Measurements from ENCODE around the gene MIGA1.

Gene MIGA1

DNA sequence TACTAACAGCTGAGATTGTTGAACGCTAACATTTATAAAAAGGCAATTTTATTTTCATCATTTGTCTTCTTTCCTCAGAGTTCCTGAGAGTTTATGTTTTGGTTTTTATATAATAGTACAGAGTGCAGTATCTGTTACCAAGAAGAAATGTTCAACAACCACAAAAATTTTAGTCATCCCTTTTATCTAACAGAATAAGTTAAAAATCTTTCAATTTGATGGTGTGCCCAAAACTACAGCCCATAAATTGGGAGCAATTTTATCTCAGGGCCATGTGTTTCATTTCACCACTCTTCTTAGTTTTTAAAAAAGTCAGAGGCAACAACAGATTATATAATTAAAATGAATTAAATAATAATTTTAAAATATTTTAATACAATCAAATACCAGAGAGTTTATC is 146.1 kb downstream of the MIGA1 start:
- Histone ChIP-seq H2BK5ac (ENCODE audit: low read depth, low read length, poor library complexity, severe bottlenecking) (no peak overlapping the region), H2BK12ac (ENCODE audit: low read length in 2 of 2) (no peak overlapping the region), H3K4me3 (ENCODE audit: insufficient read depth in 1 of 2, low read depth in 1 of 2, low read length in 2 of 2) (no peak overlapping the region), H2BK15ac (ENCODE audit: low read depth, poor library complexity, severe bottlenecking) (no peak overlapping the region), H3K27me3 (ENCODE audit: control insufficient read depth in 1 of 2, insufficient read depth in 1 of 2, low read length in 2 of 2) (no peaks in the 10 kb centered on the region), H3K4me1 (ENCODE audit: control insufficient read depth, insufficient read depth, low read depth, low read length) (peaks cover 2% of the 10 kb centered on the region), H2AK5ac (ENCODE audit: low read length, severe bottlenecking) (no peak overlapping the region), H3K27ac (ENCODE audit: low read length, poor library complexity, severe bottlenecking) (no peak overlapping the region), H3K9ac (ENCODE audit: low read length) (peak overlapping the region; percentile 60), H3K36me3 (ENCODE audit: control insufficient read depth in 1 of 2, insufficient read depth in 2 of 2, low read depth in 1 of 2, low read length in 2 of 2) (peaks cover 11 to 56% of the 10 kb centered on the region in 2 experiments), H3K23ac (ENCODE audit: low read length in 2 of 2) (no peak overlapping the region), H3K4me2 (ENCODE audit: low read length, poor library complexity, severe bottlenecking) (no peak overlapping the region), H4K91ac (ENCODE audit: low read length) (no peak overlapping the region), H2AFZ (ENCODE audit: low read depth, low read length) (no peak overlapping the region), H3K14ac (ENCODE audit: low read length in 2 of 2) (no peak overlapping the region), H3K79me1 (replicated peaks; ENCODE audit: low read length, poor library complexity, severe bottlenecking) (peaks cover 6% of the 10 kb centered on the region), H4K8ac (ENCODE audit: low read length) (no peak overlapping the region), H2BK120ac (ENCODE audit: low read depth, low read length) (no peak overlapping the region), H3K18ac (ENCODE audit: low read depth in 1 of 2, low read length in 2 of 2) (no peak overlapping the region), H3K4ac (ENCODE audit: low read depth in 1 of 2, low read length in 2 of 2) (no peak overlapping the region), H3K9me3 (ENCODE audit: control insufficient read depth, low read length) (no peaks in the 10 kb centered on the region)
- no peak for DNase-seq
- no CpG with 5 or more reads among the region's 1 CpG for WGBS

DNA sequence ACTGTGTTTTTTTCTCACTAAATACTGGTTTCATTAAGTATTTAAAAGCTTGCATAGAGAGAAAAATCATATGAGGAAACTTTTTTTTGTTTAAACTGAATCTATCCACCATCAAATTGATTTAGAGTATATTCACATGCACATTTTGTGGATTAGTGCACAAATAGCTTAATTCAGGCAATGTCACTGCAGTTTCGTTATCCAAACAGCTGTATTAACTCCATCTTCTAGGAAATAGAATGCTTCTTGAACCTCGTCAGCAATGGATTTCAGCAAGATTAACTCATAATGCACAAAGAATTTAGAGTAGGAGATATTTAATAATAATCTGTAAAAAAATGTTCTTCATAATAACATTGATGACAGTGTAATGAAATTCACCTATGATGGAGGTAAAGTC is 146.5 kb downstream of the MIGA1 start:
- Histone ChIP-seq H4K91ac (ENCODE audit: low read length) (no peak overlapping the region), H3K4me1 (ENCODE audit: control insufficient read depth, insufficient read depth, low read depth, low read length) (peaks cover 2% of the 10 kb centered on the region), H3K4me3 (ENCODE audit: insufficient read depth in 1 of 2, low read depth in 1 of 2, low read length in 2 of 2) (no peak overlapping the region), H2BK15ac (ENCODE audit: low read depth, poor library complexity, severe bottlenecking) (no peak overlapping the region), H2BK12ac (ENCODE audit: low read length in 2 of 2) (no peak overlapping the region), H3K4me2 (ENCODE audit: low read length, poor library complexity, severe bottlenecking) (no peak overlapping the region), H4K8ac (ENCODE audit: low read length) (no peak overlapping the region), H3K9me3 (ENCODE audit: control insufficient read depth, low read length) (no peaks in the 10 kb centered on the region), H3K14ac (ENCODE audit: low read length in 2 of 2) (no peak overlapping the region), H3K18ac (ENCODE audit: low read depth in 1 of 2, low read length in 2 of 2) (no peak overlapping the region), H3K4ac (ENCODE audit: low read depth in 1 of 2, low read length in 2 of 2) (no peak overlapping the region), H3K27ac (ENCODE audit: low read length, poor library complexity, severe bottlenecking) (no peak overlapping the region), H3K36me3 (ENCODE audit: control insufficient read depth in 1 of 2, insufficient read depth in 2 of 2, low read depth in 1 of 2, low read length in 2 of 2) (peaks cover 11 to 58% of the 10 kb centered on the region in 2 experiments), H3K9ac (ENCODE audit: low read length) (no peak overlapping the region), H2BK120ac (ENCODE audit: low read depth, low read length) (no peak overlapping the region), H3K27me3 (ENCODE audit: control insufficient read depth in 1 of 2, insufficient read depth in 1 of 2, low read length in 2 of 2) (no peaks in the 10 kb centered on the region), H2AFZ (ENCODE audit: low read depth, low read length) (no peak overlapping the region), H2AK5ac (ENCODE audit: low read length, severe bottlenecking) (no peak overlapping the region), H2BK5ac (ENCODE audit: low read depth, low read length, poor library complexity, severe bottlenecking) (no peak overlapping the region), H3K79me1 (replicated peaks; ENCODE audit: low read length, poor library complexity, severe bottlenecking) (peaks cover 8% of the 10 kb centered on the region), H3K23ac (ENCODE audit: low read length in 2 of 2) (no peak overlapping the region)
- WGBS: no CpG with 5 or more reads among the region's 2 CpGs
- no peak for DNase-seq

DNA sequence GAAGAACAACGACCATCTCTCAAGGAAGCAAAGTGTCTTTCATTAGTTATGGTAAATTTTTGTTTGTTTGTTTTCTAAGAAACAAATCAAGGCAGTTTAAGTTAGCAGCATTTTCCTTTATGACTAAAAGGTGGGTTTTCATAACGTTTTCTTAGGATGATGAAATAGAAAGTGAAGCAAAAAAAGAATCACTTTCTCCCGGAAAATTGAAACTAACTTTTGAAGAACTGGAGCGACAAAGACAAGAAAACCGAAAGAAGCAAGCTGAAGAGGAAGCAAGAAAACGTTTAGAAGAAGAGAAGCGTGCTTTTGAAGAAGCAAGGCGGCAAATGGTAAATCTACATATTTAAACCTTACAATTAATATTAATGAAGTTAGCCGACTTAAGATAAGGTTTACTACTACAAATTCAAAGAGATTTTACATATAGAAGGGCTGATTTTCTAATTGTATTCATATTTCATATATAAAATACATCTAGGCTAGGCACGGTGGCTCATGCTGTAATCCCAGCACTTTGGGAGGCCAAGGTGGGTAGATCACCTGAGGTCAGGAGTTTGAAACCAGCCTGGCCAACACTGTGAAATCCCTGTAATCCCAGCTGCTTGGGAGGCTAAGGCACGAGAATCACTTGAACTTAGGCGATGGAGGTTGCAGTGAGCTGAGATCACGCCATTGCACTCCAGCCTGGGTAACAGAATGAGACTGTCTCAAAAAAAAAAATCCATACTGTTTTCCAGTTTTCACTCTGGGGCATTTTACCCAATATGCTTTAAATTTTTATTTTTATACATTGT is 147.3 kb downstream of the MIGA1 start:
- H3K18ac ChIP-seq (ENCODE audit: low read depth in 1 of 2, low read length in 2 of 2): no peak overlapping the region
- H3K79me1 ChIP-seq (replicated peaks; ENCODE audit: low read length, poor library complexity, severe bottlenecking): peaks cover 4% of the 10 kb centered on the region
- no peaks in the 10 kb centered on the region for H3K9me3 ChIP-seq (ENCODE audit: control insufficient read depth, low read length)
- no peak overlapping the region for H2BK120ac ChIP-seq (ENCODE audit: low read depth, low read length)
- no peak overlapping the region for H2BK5ac ChIP-seq (ENCODE audit: low read depth, low read length, poor library complexity, severe bottlenecking)
- no peak for DNase-seq
- H3K27me3 ChIP-seq (ENCODE audit: control insufficient read depth in 1 of 2, insufficient read depth in 1 of 2, low read length in 2 of 2): no peaks in the 10 kb centered on the region
- H2AK5ac ChIP-seq (ENCODE audit: low read length, severe bottlenecking): no peak overlapping the region
- no peak overlapping the region for H4K8ac ChIP-seq (ENCODE audit: low read length)
- WGBS: 86% methylated on average over 9 of the region's 13 CpGs
- H3K27ac ChIP-seq (ENCODE audit: low read length, poor library complexity, severe bottlenecking): no peak overlapping the region
- no peak overlapping the region for H3K9ac ChIP-seq (ENCODE audit: low read length)
- H2BK15ac ChIP-seq (ENCODE audit: low read depth, poor library complexity, severe bottlenecking): no peak overlapping the region
- H3K4ac ChIP-seq (ENCODE audit: low read depth in 1 of 2, low read length in 2 of 2): no peak overlapping the region
- no peak overlapping the region for H3K14ac ChIP-seq (ENCODE audit: low read length in 2 of 2)
- no peak overlapping the region for H3K23ac ChIP-seq (ENCODE audit: low read length in 2 of 2)
- H3K36me3 ChIP-seq (ENCODE audit: control insufficient read depth in 1 of 2, insufficient read depth in 2 of 2, low read depth in 1 of 2, low read length in 2 of 2): peaks cover 7 to 55% of the 10 kb centered on the region in 2 experiments
- no peak overlapping the region for H3K4me3 ChIP-seq (ENCODE audit: insufficient read depth in 1 of 2, low read depth in 1 of 2, low read length in 2 of 2)
- no peak overlapping the region for H2AFZ ChIP-seq (ENCODE audit: low read depth, low read length)
- no peak overlapping the region for H2BK12ac ChIP-seq (ENCODE audit: low read length in 2 of 2)
- H4K91ac ChIP-seq (ENCODE audit: low read length): no peak overlapping the region
- no peak overlapping the region for H3K4me2 ChIP-seq (ENCODE audit: low read length, poor library complexity, severe bottlenecking)
- no peaks in the 10 kb centered on the region for H3K4me1 ChIP-seq (ENCODE audit: control insufficient read depth, insufficient read depth, low read depth, low read length)

DNA sequence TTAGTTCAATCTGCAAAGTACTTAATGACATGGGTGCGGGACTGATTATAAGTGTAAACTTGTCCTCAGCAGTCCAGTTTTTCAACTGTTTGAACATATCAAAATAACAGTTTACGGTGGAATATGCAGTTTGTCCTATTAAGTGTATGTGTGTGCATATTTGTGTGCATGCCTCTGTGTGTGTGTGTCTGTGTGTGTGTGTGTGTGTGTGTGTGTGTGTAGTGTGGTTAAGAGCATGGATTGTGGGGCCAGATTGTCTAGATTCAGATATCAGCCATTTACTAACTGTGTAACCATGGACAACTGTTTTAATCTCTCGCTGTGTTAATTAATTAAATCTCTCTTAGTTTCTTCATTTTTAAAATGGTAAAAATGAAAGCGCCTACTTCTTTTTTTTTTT is 148.0 kb downstream of the MIGA1 start:
- 100% methylated on average over 2 of the region's 4 CpGs for WGBS
- H3K4me3 ChIP-seq (ENCODE audit: insufficient read depth in 1 of 2, low read depth in 1 of 2, low read length in 2 of 2): no peak overlapping the region

More for the DNA sequence above, 148.0 kb downstream of the MIGA1 start:
- Histone ChIP-seq H4K8ac (ENCODE audit: low read length) (no peak overlapping the region), H3K4ac (ENCODE audit: low read depth in 1 of 2, low read length in 2 of 2) (no peak overlapping the region), H3K4me1 (ENCODE audit: control insufficient read depth, insufficient read depth, low read depth, low read length) (no peaks in the 10 kb centered on the region), H3K4me2 (ENCODE audit: low read length, poor library complexity, severe bottlenecking) (no peak overlapping the region), H2AFZ (ENCODE audit: low read depth, low read length) (no peak overlapping the region), H2BK5ac (ENCODE audit: low read depth, low read length, poor library complexity, severe bottlenecking) (no peak overlapping the region), H3K18ac (ENCODE audit: low read depth in 1 of 2, low read length in 2 of 2) (no peak overlapping the region), H2BK15ac (ENCODE audit: low read depth, poor library complexity, severe bottlenecking) (no peak overlapping the region), H3K23ac (ENCODE audit: low read length in 2 of 2) (no peak overlapping the region), H3K79me1 (replicated peaks; ENCODE audit: low read length, poor library complexity, severe bottlenecking) (peaks cover 3% of the 10 kb centered on the region), H4K91ac (ENCODE audit: low read length) (no peak overlapping the region), H3K36me3 (ENCODE audit: control insufficient read depth in 1 of 2, insufficient read depth in 2 of 2, low read depth in 1 of 2, low read length in 2 of 2) (peaks cover 6 to 55% of the 10 kb centered on the region in 2 experiments), H2BK12ac (ENCODE audit: low read length in 2 of 2) (no peak overlapping the region), H3K27me3 (ENCODE audit: control insufficient read depth in 1 of 2, insufficient read depth in 1 of 2, low read length in 2 of 2) (no peaks in the 10 kb centered on the region), H2AK5ac (ENCODE audit: low read length, severe bottlenecking) (no peak overlapping the region), H3K9ac (ENCODE audit: low read length) (no peak overlapping the region), H2BK120ac (ENCODE audit: low read depth, low read length) (no peak overlapping the region), H3K27ac (ENCODE audit: low read length, poor library complexity, severe bottlenecking) (no peak overlapping the region), H3K9me3 (ENCODE audit: control insufficient read depth, low read length) (no peaks in the 10 kb centered on the region), H3K14ac (ENCODE audit: low read length in 2 of 2) (no peak overlapping the region)
- DNase-seq: no peak

Measured in mesenchymal stem cell (in vitro differentiated cells and primary cell).